22Rv1 (cell line): ENCODE measurements around the gene TNS3.
"Not testable (repeated sequence)": the region's sequence is repeated elsewhere in the genome, so short reads cannot be mapped to it uniquely, and the experiment has no call there.

Experiments
- CTCF ChIP-seq: fragments of 450-650 bp; IDR thresholded peaks from 2 replicates; pipeline ENCODE4 v1.5.1; 2017; ENCODE audit warnings: mild to moderate bottlenecking
- ZFX ChIP-seq: fragments of 450-650 bp; IDR thresholded peaks from 2 replicates; pipeline ENCODE4 v1.6.1; 2017; ENCODE audit warnings: antibody characterized with exemption, borderline replicate concordance

DNA sequence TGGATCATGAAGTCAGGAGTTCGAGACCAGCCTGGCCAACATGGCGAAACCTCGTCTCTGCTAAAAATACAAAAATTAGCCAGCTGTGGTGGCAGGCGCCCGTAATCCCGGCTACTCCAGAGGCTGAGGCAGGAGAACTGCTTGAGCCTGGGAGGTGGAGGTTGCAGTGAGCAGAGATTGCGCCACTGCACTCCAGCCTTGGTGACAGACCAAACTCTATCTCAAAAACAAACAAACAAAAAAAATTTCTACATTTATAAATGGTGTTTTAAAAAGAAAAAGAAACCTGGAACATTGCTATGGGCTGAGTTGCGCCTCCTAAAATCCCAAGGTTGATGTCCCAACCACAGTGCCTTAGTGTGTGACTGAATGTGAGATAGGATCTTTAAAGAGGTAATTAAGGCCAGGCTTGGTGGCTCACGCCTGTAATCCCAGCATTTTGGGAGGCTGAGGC is 24.7 kb upstream of the TNS3 start:
- not testable (repeated sequence) for TF ChIP-seq CTCF, ZFX
